ENCODE measurements around the gene SETD1B. TPM values are rescaled to one million over a fixed set of nuclear protein-coding genes. Genes with fewer than 3 reads are reported as not detected.

Gene SETD1B
- total RNA-seq, 1 experiment from 2014 or later = 40.4 TPM

GRCh38 chr12:121770813-121771625, 32.8 kb upstream of the SETD1B start:
- Histone ChIP-seq H3K4me2 (ENCODE audit: insufficient read depth, insufficient read length, low read length) (no peak overlapping the region), H3K79me1 (ENCODE audit: insufficient read depth, low read depth, low read length, poor library complexity, severe bottlenecking) (no peaks in the 10 kb centered on the region), H3K79me2 (ENCODE audit: insufficient read depth, low read length) (no peaks in the 10 kb centered on the region), H3K18ac (ENCODE audit: insufficient read length, low read depth, low read length) (no peak overlapping the region), H3K9me3 (ENCODE audit: control insufficient read depth, low read depth, low read length) (no peaks in the 10 kb centered on the region), H3T11ph (ENCODE audit: low read length) (no peak overlapping the region), H2AK5ac (ENCODE audit: insufficient read length, low read length) (no peak overlapping the region), H3K4me1 (ENCODE audit: insufficient read depth, low read length) (no peaks in the 10 kb centered on the region), H2BK12ac (ENCODE audit: insufficient read length, low read depth, low read length) (no peak overlapping the region), H3K27ac (ENCODE audit: insufficient read length, low read depth, low read length) (no peak overlapping the region), H3K23ac (ENCODE audit: insufficient read length, low read depth, low read length) (no peak overlapping the region), H2AFZ (ENCODE audit: low read length) (no peak overlapping the region), H4K91ac (ENCODE audit: insufficient read length, low read depth, low read length) (no peak overlapping the region), H3K14ac (ENCODE audit: insufficient read depth, low read length) (no peak overlapping the region; the same call in 1 of the 2 replicates), H3K23me2 (ENCODE audit: insufficient read length, low read depth, low read length, poor library complexity, severe bottlenecking) (no peaks in the 10 kb centered on the region), H4K5ac (ENCODE audit: insufficient read length, low read depth, low read length) (no peak overlapping the region), H4K20me1 (ENCODE audit: control insufficient read depth, insufficient read depth, insufficient read length) (peaks cover 3% of the 10 kb centered on the region), H2BK120ac (ENCODE audit: low read depth, low read length, poor library complexity, severe bottlenecking) (no peak overlapping the region), H4K8ac (replicated peaks; ENCODE audit: insufficient read length, low read depth, low read length) (no peak overlapping the region), H3K27me3 (ENCODE audit: insufficient read depth, low read length) (no peaks in the 10 kb centered on the region), H2BK5ac (ENCODE audit: insufficient read length, low read length) (no peak overlapping the region), H3K56ac (ENCODE audit: insufficient read length, low read depth, low read length) (no peak overlapping the region), H2BK20ac (ENCODE audit: low read depth, low read length, poor library complexity, severe bottlenecking) (no peak overlapping the region), H2BK15ac (ENCODE audit: low read depth, low read length) (no peak overlapping the region), H3K4ac (ENCODE audit: low read depth, low read length) (no peak overlapping the region), H3K9ac (ENCODE audit: extremely low read depth, insufficient read length, low read length) (no peak overlapping the region)
- H3K27me3 Mint-ChIP-seq (ENCODE audit: low read depth) = peaks cover 3% of the 10 kb centered on the region; the same call in 1 of the 2 replicates
- no peak overlapping the region for H3K4me3 Mint-ChIP-seq
- DNase-seq = no peak
- peaks cover 17 to 32% of the 10 kb centered on the region in 2 experiments for H3K4me1 Mint-ChIP-seq
- peak overlapping the region in 2 of 3 experiments; percentile 44 to 87; a peak in 1 of 7 replicates for H3K27ac Mint-ChIP-seq
- no peaks in the 10 kb centered on the region for H3K9me3 Mint-ChIP-seq
- H3K36me3 Mint-ChIP-seq (ENCODE audit: insufficient read depth in 1 of 3, low read depth in 3 of 3) = peaks cover 0 to 11% (median 0%) of the 10 kb centered on the region in 3 experiments; a peak in 3 of 7 replicates
- WGBS (ENCODE audit: extremely low coverage, insufficient read length, low lambda C conversion rate) = no CpG with 5 or more reads among the region's 25 CpGs
- no peak for TF ChIP-seq CTCF (conservative IDR thresholded peaks at IDR 0.05)

Measured in H9 (cell line).